Glomerular endothelial cell (primary cell): ENCODE results near the gene MST1. TPM values are rescaled to one million over a fixed set of nuclear protein-coding genes. Genes with fewer than 3 reads are reported as not detected.

Source experiments
- DNase-seq: peaks from one replicate; pipeline ENCODE4 v3.0.0-alpha.2; 2011; ENCODE audit warnings: low read depth, low spot score; ENCODE audit errors: extremely low read depth
- total RNA-seq: library from RNA; depleted of rRNA; stranded (reverse); fragments of >200 nt; gene quantifications from 2 replicates; pipeline ENCODE4 v1.2.3, GENCODE V29; 2015

Gene MST1
- total RNA-seq, 1 donor from 2014 or later: 9.6 TPM

DNA sequence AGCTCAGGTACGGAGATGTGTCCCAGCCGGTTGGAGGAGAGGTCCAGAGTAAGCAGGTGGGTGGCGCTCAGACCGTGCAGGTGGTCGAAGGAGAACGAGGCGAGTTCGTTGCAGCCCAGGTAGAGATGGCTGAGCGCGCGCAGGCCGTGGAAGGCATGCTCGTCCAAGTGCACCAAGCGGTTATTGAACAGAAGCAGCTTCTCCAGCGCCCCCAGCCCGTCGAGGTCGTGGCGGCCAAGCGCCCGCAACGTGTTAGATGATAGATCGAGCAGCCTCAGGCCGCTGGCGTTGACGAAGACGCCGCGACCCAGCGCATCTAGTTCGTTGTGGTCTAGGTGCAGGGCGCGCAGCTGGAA, 29.6 kb upstream of the MST1 start:
- no peak for DNase-seq

GRCh38 chr3:49717959-49718857, 28.9 kb upstream of the MST1 start:
- no peak for DNase-seq

GRCh38 chr3:49717211-49717958, 28.1 kb upstream of the MST1 start:
- no peak for DNase-seq

GRCh38 chr3:49716691-49717210, 27.5 kb upstream of the MST1 start:
- DNase-seq: no peak

DNA sequence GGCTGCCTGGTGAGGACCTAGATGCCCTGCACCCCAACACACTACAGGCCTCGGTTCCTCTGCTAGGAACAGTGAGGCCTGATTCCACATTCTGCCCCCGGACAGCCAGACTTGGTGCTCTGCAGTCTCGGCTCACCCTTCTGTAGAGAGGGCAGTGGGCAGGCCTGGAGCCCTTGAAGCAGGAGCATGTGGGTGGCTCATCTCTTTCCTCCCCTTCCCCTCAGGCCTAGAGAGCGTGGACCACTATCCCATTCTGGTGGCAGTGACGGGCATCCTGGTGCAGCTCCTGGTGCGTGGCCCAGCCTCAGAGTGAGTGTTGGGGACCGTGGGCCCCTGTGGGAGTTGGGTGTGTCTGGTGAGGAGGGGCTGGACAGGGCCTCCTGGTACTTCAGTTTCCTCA, 26.9 kb upstream of the MST1 start:
- DNase-seq: no peak

DNA sequence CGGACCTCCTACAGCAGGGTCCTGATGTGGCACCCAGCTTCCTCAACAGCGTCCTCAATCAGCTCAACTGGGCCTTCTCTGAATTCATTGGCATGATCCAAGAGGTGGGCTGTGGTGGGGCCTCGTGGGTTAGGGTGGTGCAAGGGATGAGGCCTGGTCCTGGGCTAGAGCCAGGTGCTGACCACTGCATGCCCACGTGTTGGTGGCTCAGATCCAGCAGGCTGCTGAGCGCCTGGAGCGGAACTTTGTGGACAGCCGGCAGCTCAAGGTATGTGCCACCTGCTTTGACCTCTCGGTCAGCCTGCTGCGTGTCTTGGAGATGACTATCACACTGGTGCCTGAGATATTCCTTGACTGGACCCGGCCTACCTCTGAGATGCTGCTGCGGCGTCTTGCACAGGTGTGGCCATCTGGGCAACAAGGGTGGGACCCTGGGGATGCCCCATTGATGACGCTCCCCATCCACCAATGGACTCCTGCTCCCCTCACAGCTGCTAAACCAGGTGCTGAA, 26.4 kb upstream of the MST1 start:
- no peak for DNase-seq

DNA sequence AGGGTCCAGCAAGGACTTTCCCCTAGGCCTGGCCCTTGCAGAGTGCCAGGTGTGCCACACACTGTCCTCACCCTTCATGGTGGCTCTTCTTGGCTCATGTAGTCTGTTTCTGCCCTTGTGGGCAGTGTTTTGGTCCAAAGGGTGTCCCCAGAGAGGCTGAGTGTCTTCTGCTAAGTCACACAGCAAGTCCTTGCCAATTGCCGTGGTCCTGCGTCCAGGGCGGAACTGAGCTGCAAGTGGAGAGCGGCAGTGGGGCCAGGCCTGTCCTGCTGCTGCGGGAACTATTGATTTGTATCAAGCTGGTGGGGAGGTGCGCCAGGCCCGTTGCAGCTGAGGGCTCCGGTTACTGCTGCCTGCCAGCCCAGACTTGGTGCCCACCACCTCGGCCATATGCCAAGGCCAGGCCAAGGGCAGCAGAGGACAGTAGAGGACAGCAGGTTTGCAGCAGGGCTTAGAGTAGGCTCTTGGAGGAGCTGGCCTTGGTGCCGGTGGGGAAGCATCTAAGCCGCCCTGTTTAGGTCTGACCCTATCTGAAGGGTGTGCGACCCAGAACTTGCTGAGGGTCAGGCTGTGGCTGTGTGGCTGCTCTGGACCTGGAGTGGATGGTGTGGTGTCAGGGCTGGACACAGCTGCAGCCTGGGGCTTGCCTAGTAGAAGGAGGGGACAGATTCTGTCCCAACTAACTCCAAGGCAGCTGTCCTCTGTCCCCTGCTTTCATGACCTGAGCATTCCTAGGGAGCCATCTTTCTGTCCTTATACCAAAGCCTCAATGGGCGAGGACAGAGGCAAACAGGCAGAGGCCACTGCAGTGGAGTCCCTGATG, 25.7 kb upstream of the MST1 start:
- no peak for DNase-seq

- DNase-seq: no peak
These were observed 24.2 kb upstream of the MST1 start for GRCh38 chr3:49713336-49714105.

GRCh38 chr3:49712631-49713317, 23.5 kb upstream of the MST1 start:
- DNase-seq: no peak

DNA sequence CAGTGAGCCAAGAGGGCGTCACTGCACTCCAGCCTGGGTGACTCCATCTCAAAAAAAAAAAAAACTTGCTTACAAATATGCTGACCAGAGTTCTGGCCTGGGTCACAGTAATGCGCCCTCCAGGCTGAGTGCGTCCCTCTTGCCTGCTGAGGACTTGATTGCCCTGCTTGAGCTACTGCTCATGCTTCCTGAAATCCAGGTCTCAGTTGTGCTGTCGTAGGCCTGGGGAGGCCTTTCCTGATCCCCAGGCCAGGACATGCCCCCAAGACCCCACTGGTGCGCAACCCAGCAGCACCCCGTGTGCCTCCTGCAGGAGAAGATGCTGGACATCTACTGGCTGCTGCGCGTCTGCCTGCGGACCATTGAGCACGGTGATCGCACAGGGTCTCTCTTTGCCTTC, 22.9 kb upstream of the MST1 start:
- no peak for DNase-seq

GRCh38 chr3:49711489-49711888, 22.2 kb upstream of the MST1 start:
- DNase-seq: no peak

DNA sequence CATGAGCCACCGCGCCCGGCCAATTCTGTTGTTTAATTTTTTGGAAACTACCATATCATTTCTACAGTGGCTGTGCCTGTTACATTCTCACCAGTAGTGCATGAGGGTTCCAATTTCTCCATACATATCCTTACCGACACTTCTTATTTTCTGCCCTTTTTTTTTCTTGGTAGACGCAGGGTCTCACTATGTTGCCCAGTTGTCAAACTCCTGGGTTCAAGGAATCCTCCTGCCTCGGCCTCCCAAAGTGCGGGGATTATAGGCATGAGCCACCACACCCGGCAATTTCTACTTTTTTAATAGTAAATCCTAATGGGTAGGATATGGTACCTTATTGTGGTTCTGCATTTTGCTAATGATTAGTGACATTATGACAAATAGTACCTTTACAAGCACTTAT, 20.6 kb upstream of the MST1 start:
- no peak for DNase-seq

DNA sequence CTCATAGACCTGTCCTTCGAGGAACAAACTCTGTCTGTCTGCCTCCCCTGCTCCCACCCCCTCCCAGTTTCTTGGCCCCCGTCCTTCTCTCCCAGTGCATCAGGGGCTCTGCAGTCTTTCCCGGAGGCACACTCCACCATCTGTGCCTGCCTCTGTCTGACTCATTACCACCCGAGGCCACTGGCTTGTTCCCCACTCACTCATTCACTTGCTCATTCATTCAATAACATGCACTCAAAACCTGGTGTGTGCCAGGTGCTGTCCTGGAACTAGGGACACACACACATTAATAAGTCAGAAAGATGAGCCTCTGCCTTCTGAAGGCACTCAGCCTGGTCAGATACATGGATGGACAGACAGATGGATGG, 17.8 kb upstream of the MST1 start:
- DNase-seq: no peak

DNA sequence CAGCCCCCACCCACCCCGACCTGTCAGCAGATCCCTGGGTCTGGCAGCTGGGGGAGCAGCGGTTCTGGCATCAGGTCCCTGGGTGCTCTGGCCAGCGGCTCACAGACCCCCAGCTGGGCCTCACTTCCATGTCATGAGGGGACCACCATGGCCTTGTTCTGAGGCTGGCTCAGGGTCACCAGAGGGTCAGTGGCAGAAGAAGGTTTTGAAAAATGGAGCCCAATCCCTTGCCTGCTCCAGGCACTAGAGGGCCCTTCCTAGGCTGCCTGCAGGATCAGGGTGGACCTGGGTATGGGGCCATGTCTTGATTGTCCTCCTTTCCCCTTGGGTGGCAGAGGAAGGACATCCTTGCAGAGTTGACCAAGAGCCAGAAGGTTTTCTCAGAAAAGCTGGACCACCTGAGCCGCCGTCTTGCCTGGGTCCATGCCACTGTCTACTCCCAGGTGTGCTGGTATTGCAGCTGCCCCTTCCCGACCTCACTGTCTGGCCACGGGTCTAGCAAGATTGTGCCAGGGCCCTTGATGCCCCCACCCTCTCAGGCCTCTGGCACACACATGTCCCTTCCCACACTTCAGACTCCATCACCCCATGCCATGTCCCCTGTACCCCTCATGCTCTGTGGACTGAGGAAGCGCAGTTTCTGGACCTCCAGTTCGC, 17.3 kb upstream of the MST1 start:
- DNase-seq: no peak

- no peak for DNase-seq
These were observed 16.2 kb upstream of the MST1 start for GRCh38 chr3:49705390-49705960.

GRCh38 chr3:49704629-49705028, 15.4 kb upstream of the MST1 start:
- DNase-seq: no peak

- DNase-seq: no peak
These were observed 14.7 kb upstream of the MST1 start for GRCh38 chr3:49703956-49704355.

- DNase-seq: no peak
These were observed 14.2 kb upstream of the MST1 start for GRCh38 chr3:49703443-49703927.

- DNase-seq: no peak
These were observed 13.4 kb upstream of the MST1 start for GRCh38 chr3:49702672-49703071.
